GM18511 (cell line): Measurements from ENCODE around the gene DEGS1.

ENCODE experiments used
- ATAC-seq: cut with Tn5 transposase; IDR thresholded peaks from one replicate; pipeline ENCODE4 v1.9.1; 2021; ENCODE audit warnings: mild to moderate bottlenecking, moderate library complexity; ENCODE audit not compliant: unreplicated experiment

Gene DEGS1

GRCh38 chr1:224212618-224213061 lies 29.6 kb downstream of the DEGS1 start:
- no peak for ATAC-seq

DNA sequence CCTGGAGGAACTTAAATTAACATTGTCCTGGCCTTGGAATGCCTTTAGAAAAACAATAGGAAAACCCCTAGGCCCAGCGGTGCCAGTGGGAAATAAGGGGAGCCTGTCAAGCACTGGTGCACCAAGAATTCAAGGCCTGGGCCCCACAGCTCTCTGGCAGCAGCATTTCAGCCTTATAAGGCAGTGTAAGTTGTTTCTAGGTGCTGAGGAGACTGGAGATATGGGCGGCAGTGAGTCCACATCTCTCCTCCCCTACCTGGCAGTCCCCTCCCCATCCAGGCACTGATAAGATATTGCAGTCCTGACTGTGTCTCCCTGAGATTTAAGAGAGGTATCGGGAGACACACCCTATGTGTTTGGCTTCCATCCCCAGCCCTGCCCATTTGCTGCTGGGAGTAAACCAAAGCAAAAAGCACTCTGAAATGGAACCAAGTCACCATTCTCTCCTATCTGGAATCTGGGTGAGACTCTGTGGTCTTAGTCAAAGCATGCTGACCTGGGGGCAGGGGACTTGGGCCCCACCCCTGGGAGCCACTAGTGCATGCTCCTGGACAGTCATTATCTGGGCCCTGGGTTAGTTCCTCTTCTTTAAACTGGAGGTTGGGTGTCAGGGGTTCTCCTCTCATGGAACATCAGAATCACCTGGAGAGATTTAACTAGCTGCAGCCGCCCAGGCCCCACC lies 30.5 kb downstream of the DEGS1 start:
- ATAC-seq: peak; percentile 63

- no peak for ATAC-seq
These were observed 33.3 kb downstream of the DEGS1 start for GRCh38 chr1:224216382-224216781.

- ATAC-seq: no peak
These were observed 34.9 kb downstream of the DEGS1 start for GRCh38 chr1:224217655-224218623.

- no peak for ATAC-seq
These were observed 36.1 kb downstream of the DEGS1 start for GRCh38 chr1:224219011-224219611.

DNA sequence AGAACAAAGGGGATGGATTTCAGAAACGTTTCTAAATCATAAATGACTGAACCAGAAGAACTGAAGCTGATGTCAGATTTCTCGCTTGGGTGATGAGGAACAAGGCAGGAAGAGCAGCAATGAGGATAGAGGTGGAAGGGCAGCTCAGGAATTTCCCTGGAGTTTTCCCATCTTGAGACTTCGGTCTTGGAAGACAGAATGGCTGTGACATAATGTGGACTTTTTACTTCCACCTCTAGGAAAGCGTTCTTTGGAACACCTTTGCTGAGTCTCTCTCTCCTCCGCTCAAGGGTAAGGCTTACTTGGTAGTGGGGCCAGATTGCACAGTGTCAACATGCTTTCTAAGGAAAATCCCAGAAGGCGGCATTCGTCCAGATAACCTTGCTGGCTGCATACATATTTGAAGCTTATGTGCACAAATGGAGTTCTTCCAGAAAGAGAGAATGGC lies 36.6 kb downstream of the DEGS1 start:
- no peak for ATAC-seq

DNA sequence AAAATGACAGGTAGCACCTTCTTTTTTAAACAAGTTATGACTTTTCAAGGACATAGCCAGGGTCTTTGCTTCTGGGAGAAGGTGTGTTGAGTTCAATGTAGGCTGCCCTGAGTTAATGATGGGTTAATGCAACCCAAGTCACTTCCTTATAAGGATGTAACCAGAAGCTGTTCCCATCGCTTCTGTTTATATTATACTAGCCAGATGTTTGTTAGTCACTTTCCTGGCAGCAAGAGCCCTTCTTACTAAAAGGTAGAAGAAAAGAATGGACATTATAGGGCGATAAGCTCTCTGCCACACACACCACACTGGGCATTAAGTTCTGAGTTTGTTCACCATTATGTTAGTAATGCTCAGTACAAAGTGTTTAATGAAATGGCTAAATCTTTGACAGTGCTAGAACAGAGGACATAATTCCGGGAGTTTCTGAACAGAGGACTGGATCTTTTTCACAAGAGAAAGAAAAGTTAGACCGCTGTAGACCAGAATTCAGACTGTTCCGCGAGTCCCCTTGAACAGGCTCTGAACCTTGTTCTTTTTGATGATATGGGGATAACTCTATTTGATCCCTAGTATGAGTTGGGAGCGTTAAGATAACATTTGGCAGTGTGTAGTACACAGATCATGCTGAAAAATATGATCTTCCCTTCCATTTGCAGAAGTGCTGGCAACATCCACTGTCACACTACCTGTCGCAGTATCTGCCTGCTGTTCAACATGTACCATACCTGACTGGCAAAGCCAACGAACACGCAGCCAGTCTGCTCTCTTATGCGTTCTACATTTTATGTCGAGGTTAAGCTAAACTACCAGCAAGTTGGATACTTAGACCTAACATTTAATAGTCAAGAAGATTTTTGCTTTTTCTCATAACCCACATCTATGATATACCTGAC lies 41.0 kb downstream of the DEGS1 start:
- no peak for ATAC-seq

- ATAC-seq: no peak
These were observed 43.9 kb downstream of the DEGS1 start for GRCh38 chr1:224226849-224227502.

GRCh38 chr1:224234017-224234416 lies 51.0 kb downstream of the DEGS1 start:
- no peak for ATAC-seq

GRCh38 chr1:224235813-224236493 lies 52.9 kb downstream of the DEGS1 start:
- no peak for ATAC-seq

GRCh38 chr1:224237119-224237881 lies 54.3 kb downstream of the DEGS1 start:
- ATAC-seq: no peak

DNA sequence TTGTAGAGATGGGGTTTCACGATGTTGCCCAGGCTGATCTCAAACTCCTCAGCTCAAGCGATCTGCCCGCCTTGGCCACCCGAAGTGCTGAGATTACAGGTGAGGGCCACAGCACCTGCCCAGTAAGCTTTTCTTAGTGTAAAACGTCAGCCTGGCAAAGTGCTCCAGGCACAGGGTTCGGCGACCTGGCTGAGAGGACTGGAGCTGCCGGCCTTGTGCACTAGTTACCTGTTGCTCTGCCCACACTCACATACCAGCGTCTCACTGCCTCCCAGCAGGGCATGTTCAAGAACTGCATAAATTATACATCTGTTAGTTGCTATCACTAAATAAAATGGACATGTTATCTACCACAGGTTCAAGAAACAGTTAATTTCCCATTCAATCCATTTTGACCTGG lies 55.2 kb downstream of the DEGS1 start:
- ATAC-seq: no peak

DNA sequence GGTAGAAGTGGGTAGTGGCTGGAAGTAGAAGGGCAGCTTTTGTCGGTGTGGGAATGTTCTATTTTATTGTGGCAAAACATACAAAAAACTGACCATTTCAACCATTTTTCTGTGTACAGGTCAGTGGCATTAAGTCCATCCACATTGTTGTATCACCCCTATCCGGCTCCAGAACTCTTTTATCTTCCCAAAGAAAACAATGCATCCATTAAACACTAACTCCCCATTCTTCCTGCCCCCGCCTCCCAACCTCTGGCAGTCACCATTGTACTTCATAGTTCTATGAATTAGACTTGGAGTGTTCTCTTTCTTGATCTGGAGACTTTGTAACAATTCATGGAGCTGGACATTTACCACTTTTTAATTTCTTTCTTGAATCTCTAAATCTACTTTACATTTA lies 55.7 kb downstream of the DEGS1 start:
- ATAC-seq: no peak
